T-helper 2 cell (primary cell): ENCODE results near the gene PRR5L.

Experiments used
- DNase-seq, 5 experiments: peaks; one replicate each; pipeline versions ENCODE4 v3.0.0 to v3.0.0-alpha.2; 2012 to 2022

The PRR5L gene

DNA sequence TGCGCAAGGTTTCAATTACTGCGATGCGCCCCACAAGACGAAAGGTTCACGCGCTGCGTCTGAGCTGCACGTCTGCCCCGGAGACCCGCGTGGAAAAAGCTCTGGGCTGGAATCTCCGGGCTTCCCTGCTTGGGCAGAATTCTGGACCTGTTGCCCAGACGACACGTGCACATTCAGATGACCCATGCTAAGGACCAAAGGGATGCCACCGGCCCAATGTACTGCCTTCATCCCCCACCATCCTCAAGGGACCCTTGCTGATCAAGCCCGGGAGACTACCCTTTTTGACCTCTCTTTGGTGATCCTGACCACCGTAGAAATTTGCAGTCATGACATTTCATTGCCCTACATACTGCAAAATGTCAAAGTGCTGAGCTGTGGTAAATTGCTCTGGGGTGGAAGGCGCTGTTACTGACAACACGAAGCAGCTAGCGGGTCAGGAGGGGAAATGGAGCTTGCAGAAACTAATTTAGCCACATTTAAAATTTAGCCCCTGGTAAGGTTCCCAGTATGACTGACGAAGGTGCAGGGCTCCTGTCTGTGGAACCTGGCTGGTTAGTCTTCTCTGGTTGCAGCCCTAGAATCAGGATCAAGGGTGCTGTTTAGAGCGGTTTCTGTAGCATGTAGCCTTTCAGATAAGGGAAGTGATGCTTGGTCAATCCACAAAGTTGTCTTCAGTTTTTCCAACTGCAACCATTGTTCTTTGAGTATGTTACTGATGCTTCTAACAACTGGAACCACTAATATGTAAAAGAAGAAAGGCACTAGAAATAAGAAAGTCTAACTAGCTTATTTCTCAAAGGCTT lies 81.9 kb downstream of the PRR5L start:
- peak in 1 of 5 experiments; percentile 44 for DNase-seq

DNA sequence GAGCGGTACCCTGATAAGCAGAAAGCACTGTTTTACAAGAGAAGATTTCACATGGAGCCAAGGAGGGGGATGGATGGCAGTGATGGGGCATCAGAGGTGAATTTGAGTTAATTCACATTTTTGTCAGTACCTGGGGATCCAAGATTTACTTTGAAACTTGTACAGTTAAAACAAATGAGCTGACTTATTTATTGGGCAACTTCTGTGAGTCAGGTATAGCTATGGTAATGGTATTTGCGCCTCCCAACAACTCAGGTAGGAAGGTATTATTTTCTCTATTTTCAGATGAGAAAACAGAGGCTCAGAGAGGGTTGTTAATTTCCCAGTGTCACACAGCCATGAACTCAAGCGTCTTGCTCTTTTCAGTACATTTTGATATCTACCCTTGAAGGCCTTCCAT lies 83.6 kb downstream of the PRR5L start:
- no peak for DNase-seq

DNA sequence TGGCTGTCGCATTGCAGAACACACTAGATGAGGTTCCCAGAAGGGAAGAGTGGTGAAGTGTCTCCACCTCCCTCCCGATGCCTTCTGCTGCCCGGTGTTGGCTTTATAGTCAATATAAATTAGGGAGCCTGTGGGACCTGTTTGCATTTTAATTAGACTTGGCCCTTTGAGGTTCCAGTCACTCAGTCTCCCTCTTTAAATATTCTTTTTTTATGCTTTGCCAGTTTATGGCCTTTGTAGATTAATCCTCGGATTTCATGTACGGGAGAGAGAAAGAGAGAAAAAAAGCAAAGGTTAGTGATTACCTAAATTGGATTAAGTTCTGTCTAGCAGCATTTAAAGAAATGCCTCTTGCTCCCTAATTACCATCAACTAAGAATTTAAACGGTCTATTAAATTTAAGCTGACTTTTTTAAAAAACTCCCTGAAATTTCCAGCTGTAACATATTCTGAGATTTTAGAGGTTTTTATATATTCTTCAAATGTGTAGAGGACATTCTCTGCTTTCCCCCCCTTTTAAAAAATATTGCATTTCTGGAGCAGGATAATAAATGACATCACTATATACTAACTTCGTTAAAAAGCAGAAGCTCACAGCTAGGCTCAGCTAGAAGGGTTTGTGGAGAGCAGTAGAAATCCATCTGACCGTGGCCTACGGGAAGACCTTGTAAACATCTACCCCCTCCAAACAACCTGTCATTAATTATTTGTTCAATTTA lies 84.4 kb downstream of the PRR5L start:
- DNase-seq, result no peak

DNA sequence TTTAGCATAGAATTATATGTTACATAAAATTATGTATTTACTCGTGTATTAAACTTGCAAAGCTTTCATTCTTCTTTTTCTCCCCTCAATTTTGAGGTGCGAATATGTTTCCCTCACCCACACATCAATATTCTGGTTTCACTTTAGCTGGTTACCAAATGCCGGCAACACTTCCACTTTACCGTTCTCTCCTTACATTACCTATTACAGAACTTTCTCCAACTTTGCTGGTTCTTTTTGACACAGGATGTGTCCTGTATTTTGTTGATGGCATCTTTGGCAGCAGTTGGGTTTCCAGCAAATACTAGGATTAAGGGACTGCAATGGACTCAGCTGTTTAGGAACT lies 84.9 kb downstream of the PRR5L start:
- peak in 1 of 5 experiments; percentile 38 for DNase-seq

DNA sequence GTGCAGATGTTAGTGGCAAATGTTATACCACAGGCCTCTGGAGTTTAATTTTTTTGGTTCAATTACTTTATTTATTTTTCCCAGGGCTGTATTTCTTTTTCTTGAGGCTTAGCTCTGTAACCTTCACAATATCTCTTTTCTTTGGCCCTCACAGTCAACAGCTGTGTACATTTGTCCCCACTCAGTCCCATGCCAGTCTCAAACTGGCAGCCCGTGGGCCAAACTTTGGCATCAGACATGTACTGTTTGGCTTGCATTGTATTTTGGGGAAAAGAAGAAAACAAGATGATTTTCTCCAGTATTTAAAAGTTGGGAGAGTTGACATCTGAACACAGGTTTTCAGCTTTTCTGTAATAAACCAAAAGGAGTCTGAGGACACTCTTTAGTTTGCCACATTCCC lies 87.1 kb downstream of the PRR5L start:
- no peak for DNase-seq

DNA sequence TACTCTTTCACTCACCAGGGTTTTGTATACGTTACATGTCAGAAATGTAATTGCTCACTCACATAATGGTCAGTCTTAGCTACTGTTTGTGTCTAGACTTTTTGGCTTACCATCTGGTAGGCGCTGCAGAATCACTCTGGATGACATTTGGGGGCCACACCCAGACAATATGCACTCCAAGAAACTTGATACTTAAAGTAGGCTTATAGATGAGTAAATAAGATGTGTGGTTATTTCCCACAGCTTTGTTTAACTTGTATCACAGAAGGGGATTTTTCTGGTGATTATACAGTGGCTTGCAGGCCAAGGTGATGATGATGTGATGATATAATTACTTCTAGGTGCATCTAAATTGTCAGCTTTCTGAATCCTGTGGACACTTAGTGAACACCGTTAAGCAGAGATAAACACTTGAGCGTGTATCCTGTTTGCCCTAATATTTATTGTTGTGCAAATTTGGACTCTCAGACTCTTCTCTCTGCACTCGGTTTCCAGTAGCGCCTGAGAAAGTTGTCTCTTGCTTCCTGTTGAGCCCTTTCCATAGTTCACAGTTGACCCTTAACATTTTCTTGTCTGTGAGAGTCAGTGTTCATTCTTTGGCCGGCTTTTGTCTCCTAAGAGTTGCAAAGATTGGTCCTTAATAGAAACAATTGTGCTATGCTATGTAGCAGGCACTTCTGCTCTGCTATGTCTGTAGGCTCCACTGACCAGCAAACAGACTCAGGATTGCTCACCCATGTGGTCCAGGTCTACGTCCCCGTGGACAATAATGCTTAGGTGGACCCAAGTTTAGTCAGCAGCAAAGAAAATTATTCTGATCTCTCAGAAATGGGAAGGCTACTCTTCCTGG lies 89.3 kb downstream of the PRR5L start:
- DNase-seq, result peak in 1 of 5 experiments; percentile 57

DNA sequence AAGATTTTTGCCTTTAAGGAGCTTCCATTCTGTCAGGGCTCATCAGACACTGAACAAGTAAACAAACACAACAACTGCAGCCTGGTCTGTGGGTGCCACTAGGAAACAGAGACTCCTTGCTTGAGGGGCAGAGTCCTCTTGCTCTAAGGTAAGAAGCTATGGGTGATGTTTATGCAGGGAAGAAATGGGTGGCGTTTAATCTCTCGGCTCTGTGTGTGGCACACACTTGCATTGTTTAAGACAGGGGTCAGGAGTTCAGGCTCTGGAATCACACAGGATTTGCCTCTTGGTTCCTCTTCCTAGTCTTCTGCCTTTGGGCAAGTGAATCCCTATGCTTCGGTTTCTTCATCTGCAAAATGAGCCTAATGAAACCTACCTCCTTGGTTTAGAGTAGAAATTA lies 90.3 kb downstream of the PRR5L start:
- no peak for DNase-seq

DNA sequence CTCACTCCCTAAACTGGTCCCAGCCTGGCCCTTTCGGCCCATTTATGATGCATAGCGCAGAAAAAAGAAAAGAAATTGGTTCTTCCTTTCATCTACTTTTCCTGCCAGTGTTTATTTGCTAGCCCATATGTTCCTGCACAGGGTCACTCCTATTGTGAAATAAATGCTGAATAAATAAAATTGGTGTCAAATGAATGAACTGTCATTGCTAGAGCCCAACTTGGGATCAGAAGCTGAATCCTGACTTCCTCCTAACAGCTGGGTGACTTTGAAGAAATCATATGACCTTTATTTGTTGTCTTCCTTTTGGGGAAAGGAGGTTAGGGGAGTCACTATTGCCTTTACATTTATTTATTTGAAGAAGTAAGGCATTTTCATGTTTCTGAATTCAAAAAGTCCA lies 92.0 kb downstream of the PRR5L start:
- no peak for DNase-seq

DNA sequence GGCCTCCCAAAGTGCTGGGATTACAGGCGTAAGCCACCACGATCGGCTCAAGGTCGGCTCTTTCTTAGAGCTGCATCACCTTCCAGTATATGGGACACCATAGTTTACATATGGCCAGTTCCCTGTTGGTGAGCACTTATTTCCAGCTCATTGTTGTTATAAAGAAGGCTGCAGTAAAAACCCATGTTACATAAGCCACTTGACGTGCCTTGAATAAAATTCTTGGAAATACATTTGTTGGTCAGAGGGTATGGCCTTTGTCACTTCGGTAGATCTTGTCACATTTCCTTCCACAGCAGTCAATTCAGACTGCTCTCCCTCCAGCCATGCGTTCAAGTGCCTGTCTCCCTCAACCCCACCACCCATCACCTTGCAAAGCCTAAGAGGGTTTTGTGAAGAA lies 92.9 kb downstream of the PRR5L start:
- peak in 1 of 5 experiments; percentile 6 for DNase-seq

DNA sequence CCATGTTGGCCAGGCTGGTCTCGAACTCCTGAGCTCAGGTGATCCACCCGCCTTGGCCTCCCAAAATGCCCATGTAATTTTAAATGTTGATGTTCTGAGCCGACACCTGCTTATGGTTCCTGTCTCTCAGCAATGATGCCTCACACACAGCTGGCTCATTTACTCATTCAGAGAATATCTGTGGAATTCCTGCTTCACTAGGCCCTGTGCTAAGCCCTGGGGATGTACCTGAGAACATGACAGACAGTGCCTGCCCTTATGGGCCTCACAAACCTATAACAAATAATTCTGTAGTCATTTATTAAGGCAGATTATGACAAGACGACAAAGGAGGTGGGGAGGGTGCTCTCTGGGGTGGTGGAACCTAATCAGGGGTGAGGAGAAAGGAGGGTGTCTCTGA lies 93.7 kb downstream of the PRR5L start:
- DNase-seq, result no peak

DNA sequence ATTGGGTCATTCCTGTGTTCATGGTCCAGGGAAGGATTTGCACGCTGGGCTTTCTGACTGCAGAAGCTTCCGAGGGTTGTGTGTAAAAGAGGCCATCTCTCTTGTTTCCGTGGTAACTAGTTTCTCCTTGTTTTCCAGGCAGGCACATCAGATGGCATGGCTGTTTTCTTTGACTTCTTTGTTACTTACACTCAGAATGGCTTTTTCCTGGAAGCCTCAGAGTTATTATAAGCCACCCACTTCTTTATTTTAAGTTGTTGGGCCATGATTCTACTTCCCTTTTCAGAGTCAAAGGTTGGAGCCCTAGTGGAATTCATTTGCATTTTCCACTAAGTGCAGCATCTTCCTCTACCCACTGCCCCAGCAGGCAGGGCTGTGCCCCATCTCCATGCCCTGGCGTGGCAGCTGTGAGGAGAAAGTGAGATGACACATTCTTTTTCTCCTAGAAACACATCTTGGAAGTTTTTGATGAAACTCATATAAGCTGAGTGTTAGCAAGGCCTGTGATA lies 94.9 kb downstream of the PRR5L start:
- DNase-seq, result no peak

DNA sequence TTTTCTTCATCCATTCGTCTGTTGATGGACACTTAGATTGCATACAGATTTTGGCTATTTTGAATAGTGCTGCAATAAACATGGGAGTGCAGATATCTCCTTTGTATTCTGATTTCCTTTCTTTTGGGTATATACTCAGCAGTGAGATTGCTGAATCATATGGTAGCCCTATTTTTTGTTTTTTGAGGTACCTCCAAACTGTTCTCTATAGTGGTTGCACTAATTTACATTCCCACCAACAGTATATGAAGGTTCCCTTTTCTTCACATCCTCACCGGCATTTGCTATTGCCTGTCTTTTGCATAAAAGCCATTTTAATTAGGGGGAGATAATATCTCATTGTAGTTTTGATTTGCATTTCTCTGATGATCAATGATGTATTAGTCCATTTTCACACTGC lies 96.1 kb downstream of the PRR5L start:
- no peak for DNase-seq

DNA sequence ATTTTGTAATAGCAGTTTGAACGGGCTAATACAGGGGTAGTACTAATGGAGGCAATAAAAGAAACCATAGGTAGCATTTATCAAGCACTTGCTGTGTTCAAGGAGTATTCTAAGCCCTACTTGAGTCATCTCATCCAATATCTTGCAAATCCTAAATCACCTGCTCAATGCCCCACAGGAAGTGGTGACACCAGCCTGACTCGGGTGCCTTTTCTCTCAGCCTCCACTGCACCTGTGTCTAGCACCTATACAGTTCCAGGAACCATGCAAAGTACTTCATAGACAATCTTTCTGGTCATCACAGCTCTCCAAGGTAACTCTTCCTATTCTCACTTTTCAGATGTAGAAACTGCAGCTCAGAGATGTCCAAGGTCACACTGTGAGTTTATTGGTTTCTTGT lies 98.0 kb downstream of the PRR5L start:
- DNase-seq, result peak in 1 of 5 experiments; percentile 44

DNA sequence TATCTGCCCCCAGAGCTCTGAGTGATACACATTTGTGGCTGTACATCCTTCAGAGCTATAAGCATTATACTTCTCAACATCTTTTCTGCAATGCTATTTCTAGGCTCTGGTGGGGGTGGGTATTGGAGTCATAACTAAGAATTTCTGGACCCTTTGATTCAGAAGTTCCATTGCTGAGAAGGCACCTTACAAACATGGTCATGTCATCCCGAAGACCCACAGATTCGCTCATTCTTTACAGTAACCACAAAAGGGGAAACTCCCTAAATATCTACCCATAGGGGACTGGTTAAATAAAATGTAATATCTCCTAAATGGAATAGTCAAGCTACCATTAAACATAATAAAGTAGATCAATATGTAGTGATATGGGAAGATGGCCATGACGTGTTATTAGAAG lies 98.8 kb downstream of the PRR5L start:
- DNase-seq, result no peak

DNA sequence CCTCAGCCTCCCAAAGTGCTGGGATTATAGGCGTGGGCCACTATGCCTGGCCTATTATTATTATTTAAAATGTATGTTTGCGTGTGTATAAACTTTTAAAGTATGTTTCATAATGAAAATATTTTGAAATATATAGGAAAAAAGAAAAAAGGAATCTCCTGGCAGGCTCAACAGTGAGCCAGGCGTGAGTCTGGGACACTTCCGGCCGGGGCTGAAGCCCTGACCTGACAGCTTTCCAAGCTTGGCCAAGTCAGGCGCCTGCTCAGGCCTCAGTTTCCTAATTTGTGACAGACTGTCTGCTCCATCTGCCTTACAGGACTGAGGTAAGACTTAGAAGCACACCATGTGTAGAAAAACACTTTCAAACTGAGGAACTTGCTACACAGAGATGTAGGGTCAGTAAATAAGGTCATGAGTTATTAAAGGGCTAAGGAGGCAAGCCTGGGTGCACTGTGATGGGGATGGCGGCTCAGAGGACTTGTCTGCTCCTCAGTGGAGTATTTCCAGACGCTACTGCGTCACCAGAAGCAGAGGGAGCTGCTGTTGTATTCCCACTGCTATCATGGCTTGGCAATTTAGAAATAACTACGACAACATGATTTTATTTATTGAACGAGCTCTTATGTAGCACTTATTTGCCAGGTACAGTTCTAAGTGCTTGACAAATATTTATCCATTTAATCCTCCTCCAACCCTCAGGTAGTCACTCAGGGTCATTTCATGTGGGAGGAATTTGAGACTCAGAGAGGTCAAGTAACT lies 100.1 kb downstream of the PRR5L start:
- DNase-seq, result no peak

DNA sequence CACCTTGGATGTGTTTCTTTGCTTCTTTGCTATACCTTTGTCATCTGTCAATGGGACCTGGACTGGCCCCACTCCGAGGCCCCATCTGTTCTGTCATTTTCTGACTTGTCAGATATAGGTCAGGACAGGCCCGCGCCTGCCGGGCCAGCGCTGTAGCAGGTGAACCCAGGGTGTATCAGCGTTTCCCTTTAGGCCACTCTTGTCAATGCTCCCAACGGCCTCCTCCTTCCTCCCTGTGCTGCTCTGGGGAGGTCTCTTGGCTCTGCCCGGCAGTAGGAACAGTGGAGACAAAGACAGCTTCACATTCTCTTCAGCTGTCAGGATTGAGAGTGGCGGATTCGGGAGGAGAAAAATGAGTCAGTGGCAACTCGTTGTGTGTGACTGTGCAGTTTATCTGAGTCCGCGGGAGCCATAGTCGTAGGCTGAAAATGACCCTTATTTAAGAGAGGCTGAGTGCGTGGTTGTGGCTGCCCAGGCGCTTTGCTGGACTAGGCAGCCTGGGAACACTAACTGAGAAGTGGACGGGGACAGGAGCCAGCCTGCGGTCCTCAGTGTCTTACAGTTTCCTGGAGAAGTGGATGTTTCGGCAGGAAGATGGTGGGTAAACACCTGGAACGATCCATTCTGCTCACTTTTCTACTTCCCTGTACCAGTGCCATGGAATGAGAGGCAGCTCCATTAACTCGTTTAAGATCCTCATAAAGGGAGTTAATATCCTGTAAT lies 102.3 kb downstream of the PRR5L start:
- DNase-seq, result no peak

DNA sequence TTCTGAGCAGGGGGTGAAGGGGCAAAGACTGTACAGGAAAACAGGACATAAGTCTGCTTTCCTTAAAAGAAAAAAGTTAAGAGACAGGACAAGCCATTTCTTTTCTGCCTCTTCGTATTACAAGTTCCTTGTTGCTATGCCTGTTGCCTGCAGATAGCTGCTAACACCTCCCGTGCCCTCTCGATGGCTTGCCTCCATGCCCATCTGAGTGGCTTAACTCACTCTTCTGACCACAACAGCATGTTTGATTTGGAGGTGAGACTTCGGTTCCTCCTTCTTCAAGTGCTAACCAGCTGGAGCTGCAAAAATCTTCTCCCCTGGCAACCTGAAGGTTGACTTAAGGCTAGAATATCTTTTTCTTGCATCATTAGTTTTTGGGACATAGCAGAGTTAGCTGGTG lies 103.1 kb downstream of the PRR5L start:
- DNase-seq, result no peak

DNA sequence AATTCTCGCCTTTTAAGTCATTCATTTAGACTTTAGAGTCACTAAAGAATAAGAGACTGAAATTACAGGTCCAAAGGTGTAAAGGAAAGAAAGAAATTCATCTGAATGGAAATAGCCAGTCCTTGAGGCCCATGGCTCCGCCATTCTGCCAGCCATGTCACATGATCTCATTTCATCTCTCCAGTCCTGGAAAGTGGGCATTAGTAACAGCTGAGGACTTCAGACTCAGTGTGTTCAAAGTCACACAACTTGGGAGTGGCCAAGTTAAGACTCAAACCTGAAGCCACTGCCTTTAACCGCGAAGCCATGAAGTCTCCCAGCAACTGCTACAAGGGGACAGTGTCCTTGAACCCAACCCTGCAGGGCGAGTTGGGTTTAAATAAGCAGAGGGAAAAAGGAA lies 103.7 kb downstream of the PRR5L start:
- DNase-seq, result no peak

DNA sequence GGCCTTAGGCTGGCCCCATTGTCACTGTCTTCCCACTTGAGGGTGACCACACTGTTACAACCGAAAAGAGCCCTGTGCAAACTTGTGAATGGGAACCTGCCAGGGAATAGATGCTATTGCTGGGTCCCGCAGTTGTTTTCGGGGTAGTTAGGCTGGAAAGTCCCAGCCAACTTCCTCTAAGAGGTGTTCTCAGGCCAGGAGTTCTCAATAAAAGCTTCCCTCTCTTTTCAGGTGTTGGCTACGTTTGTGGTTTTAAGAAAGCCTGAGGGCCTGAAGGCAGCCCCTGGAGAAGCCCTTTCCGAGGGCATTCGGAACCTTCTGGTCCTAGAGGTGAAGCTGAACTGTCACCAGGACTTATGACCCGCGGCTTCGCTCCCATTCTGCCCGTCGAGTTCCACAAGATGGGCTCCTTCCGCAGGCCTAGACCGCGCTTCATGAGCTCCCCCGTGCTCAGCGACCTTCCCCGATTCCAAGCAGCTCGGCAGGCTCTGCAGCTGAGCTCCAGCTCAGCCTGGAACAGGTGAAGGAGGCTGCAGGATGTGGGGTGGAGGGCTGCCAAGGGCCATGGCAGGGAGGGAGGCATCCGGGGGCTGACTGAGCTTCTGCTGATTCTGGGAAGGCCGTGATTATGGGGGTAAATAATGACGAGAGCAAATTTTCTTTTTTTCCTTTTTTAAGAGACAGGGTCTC lies 104.8 kb downstream of the PRR5L start:
- no peak for DNase-seq

DNA sequence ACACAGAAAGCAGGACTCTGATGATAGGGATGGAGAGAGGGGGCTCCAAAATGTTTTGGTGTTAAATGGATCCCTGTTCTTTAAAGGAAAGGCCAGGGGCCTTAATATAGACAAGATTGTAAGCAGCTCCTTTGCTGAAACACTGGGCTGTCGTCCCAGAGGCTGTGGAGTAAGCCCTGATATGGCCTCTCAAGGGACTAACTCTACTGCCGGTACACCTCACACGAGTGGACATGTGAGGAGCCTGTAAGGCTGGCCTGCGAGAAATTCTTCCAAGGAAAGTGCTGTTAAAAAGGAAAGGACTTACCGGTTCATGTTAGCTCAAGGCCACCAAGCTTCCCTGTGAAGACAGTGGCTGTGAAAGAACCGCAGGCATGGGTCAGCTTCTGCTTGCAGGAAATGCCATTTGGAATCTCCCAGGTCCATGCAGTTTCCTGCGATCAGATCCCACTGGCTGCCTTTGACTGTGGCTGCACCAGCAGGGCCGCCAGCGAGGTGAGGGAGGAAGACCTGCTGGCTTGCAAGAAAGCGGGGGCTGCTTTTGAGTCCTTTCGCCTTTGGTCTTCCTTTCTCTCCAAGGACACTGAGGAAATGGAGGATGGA lies 106.6 kb downstream of the PRR5L start:
- DNase-seq, result no peak

DNA sequence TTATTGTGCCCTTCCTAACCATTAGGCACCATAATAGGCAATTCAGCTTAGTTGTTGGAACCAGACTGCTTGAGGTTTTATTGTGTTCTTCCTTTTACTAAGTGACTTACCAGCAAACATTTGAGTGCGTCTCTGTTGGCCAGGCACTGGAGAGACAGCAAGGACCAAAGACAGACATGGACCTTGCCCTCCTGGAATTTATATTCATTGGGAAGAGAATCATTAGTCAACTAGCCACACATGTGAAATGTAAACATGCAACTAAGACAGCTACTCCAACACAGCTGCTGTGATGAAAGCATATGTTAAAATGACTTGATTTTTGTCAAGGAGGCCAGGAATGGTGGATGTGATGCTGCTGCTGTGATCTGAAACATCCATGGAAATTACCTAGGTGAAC lies 107.6 kb downstream of the PRR5L start:
- DNase-seq, result no peak
